Panc1 (cell line): Measurements from ENCODE around the gene WDR7. TPM values are rescaled to one million over a fixed set of nuclear protein-coding genes. Genes with fewer than 3 reads are reported as not detected.

Experiments
- ATAC-seq: fragments of 200-7000 bp; cut with Tn5 transposase; 2 replicates; pipeline ENCODE4 v1.9.1; 2020; ENCODE audit warnings: mild to moderate bottlenecking, moderate library complexity
- BruUV-seq: library from RNA; stranded (reverse); fragments of 400-500 nt; replicated peaks from 2 replicates; lab custom pipeline; 2021; lab: Mats Ljungman, UMichigan
- CTCF ChIA-PET: fragments of 300-600 bp; sonication (Branson Sonifier 250); formaldehyde crosslinking; loops from one replicate; lab custom pipeline; 2022; ENCODE audit warnings: antibody characterized with exemption; lab: Charles Lee
- POLR2A ChIA-PET: fragments of 300-600 bp; sonication (Branson Sonifier 250); formaldehyde crosslinking; loops from one replicate; lab custom pipeline; 2022; ENCODE audit warnings: antibody characterized with exemption; lab: Charles Lee
- DNase-seq: peaks from one replicate; pipeline ENCODE4 v3.0.0-alpha.2; 2010; ENCODE audit warnings: low read depth, low spot score
- H3K27ac ChIP-seq: 2 replicates; pipeline ENCODE4 v1.5.1; 2011; ENCODE audit warnings: mild to moderate bottlenecking, low read length, inconsistent platforms
- H3K27me3 ChIP-seq: fragments of 200-500 bp; sonication (Bioruptor generic); 2 replicates; pipeline ENCODE4 v1.6.0; 2014; ENCODE audit warnings: low read length, inconsistent platforms; ENCODE audit not compliant: control insufficient read depth, insufficient read depth
- H3K36me3 ChIP-seq: fragments of 200-500 bp; sonication (Bioruptor generic); 2 replicates; pipeline ENCODE4 v1.5.1; 2014; ENCODE audit warnings: inconsistent platforms, mild to moderate bottlenecking, low read length, moderate library complexity; ENCODE audit not compliant: control insufficient read depth, insufficient read depth
- H3K4me1 ChIP-seq: 2 replicates; pipeline ENCODE4 v1.5.1; 2011; ENCODE audit warnings: inconsistent platforms, mild to moderate bottlenecking, low read length, moderate library complexity; ENCODE audit not compliant: control insufficient read depth, insufficient read depth
- H3K4me3 ChIP-seq, 2 experiments: 2 replicates each; pipeline ENCODE4 v1.5.1; 2011 to 2012; ENCODE audit warnings: low read depth in 2 of 2, low read length in 2 of 2, mild to moderate bottlenecking in 2 of 2, inconsistent platforms in 1 of 2, moderate library complexity in 1 of 2
- H3K9me3 ChIP-seq: fragments of 200-500 bp; sonication (Bioruptor generic); 2 replicates; pipeline ENCODE4 v1.5.1; 2014; ENCODE audit warnings: low read depth, mild to moderate bottlenecking, inconsistent platforms, low read length, moderate library complexity; ENCODE audit not compliant: control insufficient read depth, insufficient read depth
- CTCF ChIP-seq: fragments of 450-650 bp; IDR thresholded peaks from 2 replicates; pipeline ENCODE4 v1.5.1; 2017; ENCODE audit warnings: mild to moderate bottlenecking
- POLR2AphosphoS5 ChIP-seq: IDR thresholded peaks from 2 replicates; pipeline ENCODE4 v1.6.1; 2012; ENCODE audit warnings: mild to moderate bottlenecking, low read depth, low read length, moderate library complexity
- REST ChIP-seq, 2 experiments: IDR thresholded peaks; 2 replicates each; pipeline ENCODE4 v1.6.1; 2011 to 2012; ENCODE audit warnings: low read depth in 2 of 2, control low read depth in 1 of 2, low read length in 1 of 2, mild to moderate bottlenecking in 1 of 2, moderate library complexity in 1 of 2; ENCODE audit not compliant: insufficient read depth in 1 of 2
- SIN3A ChIP-seq: IDR thresholded peaks from 2 replicates; pipeline ENCODE4 v1.6.1; 2012; ENCODE audit warnings: low read depth, mild to moderate bottlenecking, low read length, moderate library complexity, borderline replicate concordance; ENCODE audit not compliant: insufficient read depth
- TCF7L2 ChIP-seq: IDR thresholded peaks from 2 replicates; pipeline ENCODE4 v1.6.1; 2011; ENCODE audit warnings: mild to moderate bottlenecking, low read depth, low read length, inconsistent platforms
- in situ Hi-C: cut with HindIII; loops from 2 replicates; pipeline ENCODE4 v1.10.0; 2016; ENCODE audit warnings: low sequenced_read_pairs, low pct_unique_long_range_greater_than_20kb
- intact Hi-C: fragments of 100-400 bp; cut with micrococcal nuclease; formaldehyde crosslinking; loops from one replicate; pipeline ENCODE4 v1.10.0; 2022; ENCODE audit not compliant: unreplicated experiment
- total RNA-seq: library from RNA; stranded (reverse); gene quantifications from one replicate; pipeline ENCODE4 v1.2.1, GENCODE V29; 2021; ENCODE audit not compliant: unreplicated experiment

The WDR7 gene
- total RNA-seq, 1 experiment from 2014 or later: 12.3 TPM

- ATAC-seq (no peak), DNase-seq (no peak)
- no peak for TF ChIP-seq TCF7L2
- TF ChIP-seq SIN3A: no peak
- no peak for TF ChIP-seq CTCF
- ChIA-PET CTCF (no interaction called here), POLR2A (no interaction called here)
- no peaks in the 10 kb centered on the region for H3K36me3 ChIP-seq
- H3K9me3 ChIP-seq: no peaks in the 10 kb centered on the region
- intact Hi-C loops (no loop called here), in situ Hi-C loops (no loop called here)
- no TSS peak for BruUV-seq
- no peaks in the 10 kb centered on the region for H3K27me3 ChIP-seq
- no peak overlapping the region for H3K4me3 ChIP-seq
- H3K4me1 ChIP-seq: no peaks in the 10 kb centered on the region
- no peak overlapping the region for H3K27ac ChIP-seq
Observed at GRCh38 chr18:56672981-56673380, 21.8 kb downstream of the WDR7 start.

GRCh38 chr18:56676639-56677038 lies 25.5 kb downstream of the WDR7 start:
- ATAC-seq (no peak), DNase-seq (no peak)
- Histone ChIP-seq H3K4me1 (no peaks in the 10 kb centered on the region), H3K4me3 (no peak overlapping the region), H3K9me3 (no peaks in the 10 kb centered on the region), H3K27ac (no peak overlapping the region), H3K27me3 (no peaks in the 10 kb centered on the region), H3K36me3 (no peaks in the 10 kb centered on the region)
- TF ChIP-seq POLR2AphosphoS5 (no peak), SIN3A (no peak), TCF7L2 (no peak), REST (IDR thresholded peaks at IDR 0.05; ENCODE audit: insufficient read depth in 1 of 2, low read depth in 2 of 2, low read length in 1 of 2) (no peak), CTCF (no peak)
- ChIA-PET CTCF (no interaction called here), POLR2A (no interaction called here)
- in situ Hi-C loops (no loop called here), intact Hi-C loops (no loop called here)
- no TSS peak for BruUV-seq
